NK-92 (cell line): ENCODE measurements around the gene ZBTB7C.

Experiments used
- DNase-seq: peaks from one replicate; lab custom pipeline; 2025; ENCODE audit not compliant: unreplicated experiment; lab: John Stamatoyannopoulos, UW

ZBTB7C gene

GRCh38 chr18:48152549-48152948 lies 256.6 kb downstream of the ZBTB7C start:
- DNase-seq = no peak

GRCh38 chr18:48151421-48152065 lies 257.6 kb downstream of the ZBTB7C start:
- DNase-seq = no peak

GRCh38 chr18:48149020-48149685 lies 260.0 kb downstream of the ZBTB7C start:
- no peak for DNase-seq

- no peak for DNase-seq
These were observed 266.2 kb downstream of the ZBTB7C start for GRCh38 chr18:48142994-48143393.

GRCh38 chr18:48142353-48142752 lies 266.8 kb downstream of the ZBTB7C start:
- no peak for DNase-seq

GRCh38 chr18:48140731-48141130 lies 268.5 kb downstream of the ZBTB7C start:
- DNase-seq = no peak

- DNase-seq = no peak
These were observed 269.5 kb downstream of the ZBTB7C start for GRCh38 chr18:48139431-48140347.

GRCh38 chr18:48138660-48139430 lies 270.3 kb downstream of the ZBTB7C start:
- DNase-seq = no peak

- DNase-seq = no peak
These were observed 271.0 kb downstream of the ZBTB7C start for GRCh38 chr18:48138210-48138609.

GRCh38 chr18:48137374-48138081 lies 271.7 kb downstream of the ZBTB7C start:
- DNase-seq = no peak

GRCh38 chr18:48136827-48137373 lies 272.3 kb downstream of the ZBTB7C start:
- no peak for DNase-seq

- no peak for DNase-seq
These were observed 272.9 kb downstream of the ZBTB7C start for GRCh38 chr18:48136051-48136826.

GRCh38 chr18:48135436-48135966 lies 273.7 kb downstream of the ZBTB7C start:
- no peak for DNase-seq

- no peak for DNase-seq
These were observed 274.6 kb downstream of the ZBTB7C start for GRCh38 chr18:48134609-48135008.

GRCh38 chr18:48133671-48134251 lies 275.4 kb downstream of the ZBTB7C start:
- no peak for DNase-seq

- DNase-seq = no peak
These were observed 276.2 kb downstream of the ZBTB7C start for GRCh38 chr18:48132797-48133655.

GRCh38 chr18:48131042-48131441 lies 278.1 kb downstream of the ZBTB7C start:
- DNase-seq = no peak

- no peak for DNase-seq
These were observed 279.5 kb downstream of the ZBTB7C start for GRCh38 chr18:48129621-48130082.
